ENCODE measurements around the gene LRRTM4.

The LRRTM4 gene

GRCh38 chr2:77016443-77017354 is 505.5 kb downstream of the LRRTM4 start:
- no peak for DNase-seq (ENCODE audit: insufficient read length, low spot score)
- no peak for FAIRE-seq
- no peak for TF ChIP-seq POLR2A (IDR thresholded peaks at IDR 0.05; ENCODE audit: low read depth, low read length)

- no peak for TF ChIP-seq POLR2A (IDR thresholded peaks at IDR 0.05; ENCODE audit: low read depth, low read length)
- no peak for DNase-seq (ENCODE audit: insufficient read length, low spot score)
- FAIRE-seq = no peak
Measured at GRCh38 chr2:77013953-77014352, 508.2 kb downstream of the LRRTM4 start.

DNA sequence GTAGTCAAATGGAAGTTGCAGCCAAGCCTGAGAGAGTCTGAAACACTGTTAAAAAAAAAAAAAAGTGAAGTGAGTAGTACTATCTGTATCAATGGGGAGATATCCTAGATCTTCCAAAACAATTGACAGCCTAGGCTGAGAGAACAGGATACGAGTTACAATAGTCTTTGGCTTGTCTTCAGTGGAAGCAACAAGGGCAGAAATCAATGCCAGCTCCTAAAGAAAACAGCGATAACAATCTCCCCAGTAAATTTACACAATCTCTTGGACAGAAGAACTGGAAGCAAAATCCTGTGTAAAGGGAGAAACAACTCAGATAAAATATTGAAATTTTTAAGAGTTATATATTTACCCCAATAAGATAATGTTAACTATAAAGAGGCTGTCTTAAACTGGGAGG is 508.7 kb downstream of the LRRTM4 start:
- FAIRE-seq (no peak), DNase-seq (ENCODE audit: insufficient read length, low spot score) (no peak)
- TF ChIP-seq POLR2A (IDR thresholded peaks at IDR 0.05; ENCODE audit: low read depth, low read length) = no peak

DNA sequence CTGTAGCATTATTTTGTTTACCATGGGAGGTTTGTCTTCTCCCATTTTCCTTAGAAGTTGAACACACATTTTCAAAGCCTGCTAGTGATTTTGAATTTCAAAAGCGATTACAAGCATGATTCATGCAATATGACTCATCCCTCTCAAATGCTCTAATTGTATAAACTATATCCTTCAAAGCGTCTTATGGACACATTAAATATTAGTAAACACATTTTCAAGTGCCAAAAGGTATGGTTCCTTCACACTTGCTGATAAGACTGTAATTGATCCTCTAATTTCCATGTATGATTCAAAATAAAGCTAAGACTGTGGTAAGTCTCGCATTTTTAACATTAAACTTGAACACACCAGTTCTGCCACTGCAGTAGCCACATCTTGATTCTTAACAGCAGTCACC is 512.9 kb downstream of the LRRTM4 start:
- TF ChIP-seq POLR2A (IDR thresholded peaks at IDR 0.05; ENCODE audit: low read depth, low read length) = no peak
- no peak for DNase-seq (ENCODE audit: insufficient read length, low spot score)
- FAIRE-seq = no peak

DNA sequence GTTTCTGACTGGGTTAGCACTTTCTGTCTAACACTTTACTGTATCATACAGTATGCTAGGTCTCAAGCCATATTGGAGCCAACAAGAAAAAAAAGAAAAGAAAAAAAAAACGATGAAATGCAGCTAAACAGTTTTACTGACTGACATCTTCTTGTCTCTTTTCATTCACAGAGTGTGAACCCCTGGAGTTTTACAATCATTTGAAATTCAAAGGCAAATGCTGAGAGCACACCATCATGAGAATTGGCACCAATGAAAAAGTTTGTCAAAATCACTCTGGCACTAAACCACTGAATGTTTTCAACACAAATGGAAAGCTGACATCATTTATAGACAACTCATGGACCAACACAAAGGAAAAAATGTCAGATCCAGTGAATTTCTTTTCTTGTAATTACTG is 513.3 kb downstream of the LRRTM4 start:
- no peak for TF ChIP-seq POLR2A (IDR thresholded peaks at IDR 0.05; ENCODE audit: low read depth, low read length)
- DNase-seq (ENCODE audit: insufficient read length, low spot score) (no peak), FAIRE-seq (no peak)

DNA sequence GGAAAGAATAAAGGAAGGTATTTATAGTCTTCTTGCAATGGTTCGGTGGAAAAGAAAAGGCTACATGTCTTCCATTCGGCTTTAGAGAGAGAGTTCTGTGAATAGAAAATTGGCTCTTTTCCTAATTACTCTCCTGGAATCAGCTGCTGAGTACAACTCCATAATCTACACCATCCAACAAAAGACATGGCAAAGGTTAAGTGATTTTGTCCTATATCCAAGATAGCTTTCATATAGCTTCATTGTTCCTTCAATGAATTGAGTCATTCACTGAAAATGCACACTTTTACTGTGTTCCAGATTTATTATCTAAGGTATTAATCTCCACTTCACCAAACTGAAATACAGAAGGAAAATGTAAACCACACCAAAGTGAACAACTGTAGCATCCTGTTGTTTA is 514.5 kb downstream of the LRRTM4 start:
- no peak for DNase-seq (ENCODE audit: insufficient read length, low spot score)
- TF ChIP-seq POLR2A (IDR thresholded peaks at IDR 0.05; ENCODE audit: low read depth, low read length) = no peak
- no peak for FAIRE-seq

DNA sequence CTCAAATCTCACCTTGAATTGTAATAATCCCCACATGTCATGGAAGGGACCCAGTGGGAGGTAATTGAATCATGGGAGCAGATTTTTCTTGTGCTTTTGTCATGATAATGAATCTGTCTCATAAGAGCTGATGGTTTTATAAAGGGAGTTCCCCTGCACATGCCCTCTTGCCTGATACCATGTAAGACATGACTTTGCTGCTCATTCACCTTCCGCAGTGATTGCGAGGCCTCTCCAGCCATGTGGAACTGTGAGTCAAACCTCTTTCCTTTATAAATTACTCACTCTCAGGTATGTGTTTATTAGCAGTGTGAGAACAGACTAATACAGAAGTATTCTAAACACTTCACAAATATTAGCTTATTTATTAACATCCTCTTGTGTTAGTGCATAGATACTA is 516.7 kb downstream of the LRRTM4 start:
- no peak for TF ChIP-seq POLR2A (IDR thresholded peaks at IDR 0.05; ENCODE audit: low read depth, low read length)
- no peak for FAIRE-seq
- no peak for DNase-seq (ENCODE audit: insufficient read length, low spot score)

DNA sequence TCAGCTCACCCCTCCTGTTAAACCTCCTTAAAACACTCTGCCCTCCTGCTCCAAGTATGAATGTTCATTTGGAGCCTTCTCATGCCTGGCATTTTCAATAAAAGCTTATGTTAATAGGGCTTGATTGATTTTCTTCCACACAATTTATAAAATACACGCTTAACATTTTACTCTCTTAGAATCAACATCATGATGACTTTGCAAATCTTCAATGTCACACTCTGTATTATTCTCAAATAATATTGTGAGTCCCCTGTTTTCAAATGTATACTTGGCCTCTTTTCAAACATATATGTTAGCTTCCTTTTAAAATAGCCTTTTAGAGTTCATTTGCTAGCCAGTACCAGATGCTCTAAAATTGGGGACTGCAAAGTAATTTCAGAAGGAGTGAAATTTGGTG is 520.3 kb downstream of the LRRTM4 start:
- FAIRE-seq (no peak), DNase-seq (ENCODE audit: insufficient read length, low spot score) (no peak)
- no peak for TF ChIP-seq POLR2A (IDR thresholded peaks at IDR 0.05; ENCODE audit: low read depth, low read length)

- DNase-seq (ENCODE audit: insufficient read length, low spot score) (no peak), FAIRE-seq (no peak)
- no peak for TF ChIP-seq POLR2A (IDR thresholded peaks at IDR 0.05; ENCODE audit: low read depth, low read length)
Measured at GRCh38 chr2:76998704-76999103, 523.5 kb downstream of the LRRTM4 start.

DNA sequence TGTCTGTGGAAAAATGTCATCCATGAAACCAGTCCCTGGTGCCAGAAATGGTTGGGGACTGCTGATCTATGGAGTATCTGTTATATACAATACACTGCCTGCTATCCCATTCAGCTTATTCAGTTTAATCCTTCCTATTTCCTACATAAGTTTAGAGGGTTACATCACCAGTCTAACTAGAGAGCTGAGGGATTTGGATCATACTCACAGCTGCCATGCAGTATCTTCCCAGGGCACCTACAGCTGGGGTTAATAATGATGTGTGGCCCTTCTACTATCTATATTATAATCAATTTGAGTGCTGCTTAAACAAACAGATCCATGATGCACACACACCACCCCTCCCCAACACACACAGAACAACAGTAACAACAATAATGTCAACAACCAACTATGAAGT is 524.0 kb downstream of the LRRTM4 start:
- FAIRE-seq (no peak), DNase-seq (ENCODE audit: insufficient read length, low spot score) (no peak)
- TF ChIP-seq POLR2A (IDR thresholded peaks at IDR 0.05; ENCODE audit: low read depth, low read length) = no peak

DNA sequence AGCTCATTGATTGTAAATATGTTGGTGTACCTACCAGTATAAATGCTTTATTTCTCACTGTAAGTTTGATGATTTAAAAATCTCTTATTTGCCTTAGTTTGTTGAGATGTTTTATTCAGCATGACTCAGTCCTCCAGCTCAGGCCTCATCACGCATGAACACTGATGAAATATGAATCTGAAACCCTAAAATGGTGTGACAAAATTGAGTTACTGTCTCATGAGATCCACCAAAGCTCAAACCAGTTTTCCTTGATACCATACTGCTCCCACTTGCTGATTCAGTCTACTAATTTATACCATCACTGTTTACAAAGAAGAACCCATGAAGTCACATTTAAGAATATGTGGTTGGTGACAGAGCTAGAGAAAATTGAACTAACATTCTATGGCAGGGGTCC is 524.9 kb downstream of the LRRTM4 start:
- TF ChIP-seq POLR2A (IDR thresholded peaks at IDR 0.05; ENCODE audit: low read depth, low read length) = no peak
- DNase-seq (ENCODE audit: insufficient read length, low spot score) = no peak
- no peak for FAIRE-seq

DNA sequence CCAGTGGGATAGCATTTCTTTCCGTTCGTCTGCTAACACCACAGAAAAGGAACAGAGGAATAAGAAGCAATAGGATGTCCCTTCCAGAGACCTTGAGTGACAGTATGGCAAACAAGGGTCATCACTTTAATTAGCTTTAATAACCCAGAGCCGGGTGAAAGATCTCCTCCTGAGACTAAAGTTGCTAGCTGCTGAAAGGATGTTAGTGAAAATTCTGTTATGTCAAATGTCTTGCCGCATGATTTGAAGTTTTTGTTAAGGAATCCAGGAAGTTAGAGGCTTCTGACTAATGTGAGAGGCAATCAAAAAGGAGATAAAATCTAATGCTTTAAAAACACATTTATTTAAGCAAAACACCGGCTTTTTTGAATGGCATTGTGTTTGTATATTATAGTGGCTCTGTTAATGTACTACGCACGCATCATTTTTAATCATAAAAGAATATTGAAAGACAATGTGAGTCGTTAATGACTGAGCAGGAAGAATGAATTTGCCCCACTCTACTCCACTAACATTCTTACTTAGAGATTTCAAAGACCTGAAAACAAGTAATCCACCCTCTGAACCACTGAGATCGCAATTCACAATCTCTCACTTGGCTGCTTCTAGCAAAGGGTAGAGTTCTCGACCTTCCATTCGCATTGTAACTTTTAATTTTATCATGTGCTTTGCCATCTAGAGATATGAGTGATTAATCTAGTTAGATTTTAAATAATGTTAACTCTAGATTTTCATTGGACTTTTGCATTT is 536.6 kb downstream of the LRRTM4 start:
- no peak for TF ChIP-seq POLR2A (IDR thresholded peaks at IDR 0.05; ENCODE audit: low read depth, low read length)
- DNase-seq (ENCODE audit: insufficient read length, low spot score) (no peak), FAIRE-seq (no peak)

- no peak for TF ChIP-seq POLR2A (IDR thresholded peaks at IDR 0.05; ENCODE audit: low read depth, low read length)
- FAIRE-seq (no peak), DNase-seq (ENCODE audit: insufficient read length, low spot score) (no peak)
Measured at GRCh38 chr2:76984359-76984758, 537.8 kb downstream of the LRRTM4 start.

DNA sequence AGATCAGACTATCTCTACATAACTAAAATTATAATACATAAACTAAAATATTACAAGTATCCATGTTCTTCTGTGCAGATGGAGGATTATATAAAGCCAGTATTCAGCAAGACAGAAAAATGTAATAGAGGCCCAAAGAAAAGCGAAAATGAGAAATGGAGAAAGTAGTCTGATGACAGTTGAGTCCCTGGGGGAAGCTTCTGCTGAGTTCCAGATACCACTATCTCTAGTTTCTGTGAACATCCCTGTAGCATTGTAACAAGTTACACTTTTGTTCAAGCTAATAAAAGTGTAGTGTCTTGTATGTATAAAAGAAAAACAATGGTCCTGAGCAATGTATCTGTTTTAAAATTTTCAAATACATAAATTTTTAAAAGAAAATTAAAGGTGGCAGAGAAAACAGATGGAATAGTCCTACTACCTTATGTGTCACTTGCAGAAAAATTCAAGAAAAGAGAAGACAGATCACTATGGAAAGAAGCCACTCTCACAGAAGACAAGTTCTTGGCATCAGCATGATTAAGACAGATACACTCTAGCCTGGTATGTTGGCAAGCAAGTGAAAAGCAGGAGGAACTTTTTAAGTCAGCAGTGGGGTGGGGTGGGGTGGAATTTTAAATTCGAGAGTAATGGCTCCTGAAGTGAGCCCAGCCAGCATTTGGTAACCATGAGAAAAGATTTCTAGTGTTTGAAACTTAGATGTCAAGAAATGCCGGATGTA is 541.9 kb downstream of the LRRTM4 start:
- no peak for FAIRE-seq

More for the DNA sequence above, 541.9 kb downstream of the LRRTM4 start:
- TF ChIP-seq POLR2A (IDR thresholded peaks at IDR 0.05; ENCODE audit: low read depth, low read length) = no peak
- DNase-seq (ENCODE audit: insufficient read length, low spot score) = no peak

Data from H54 (cell line).